GM12878 (cell line): ENCODE measurements around the gene CATSPERD. TPM values are rescaled to one million over a fixed set of nuclear protein-coding genes. Genes with fewer than 3 reads are reported as not detected.

Experiments
- E2F4 ChIP-seq: IDR thresholded peaks from 2 replicates; pipeline ENCODE4 v1.6.1; 2012; ENCODE audit warnings: low read depth, low read length, improper control_type of control experiment
- EP300 ChIP-seq, 2 experiments: fragments of 150-350 bp in 1 of 2; IDR thresholded peaks; 2 replicates each; pipeline ENCODE4 v1.6.1; 2011 to 2012; ENCODE audit warnings: low read depth in 2 of 2, low read length in 2 of 2, borderline replicate concordance in 1 of 2, improper control_type of control experiment in 1 of 2, inconsistent platforms in 1 of 2; ENCODE audit not compliant: control insufficient read depth in 1 of 2
- EZH2 ChIP-seq: IDR thresholded peaks from 2 replicates; pipeline ENCODE4 v1.6.1; 2012; ENCODE audit warnings: low read depth, mild to moderate bottlenecking, control low read depth, inconsistent platforms, low read length, borderline replicate concordance; ENCODE audit not compliant: control insufficient read depth
- GABPA ChIP-seq: IDR thresholded peaks from 2 replicates; pipeline ENCODE4 v1.6.1; 2014; ENCODE audit warnings: antibody characterized with exemption, low read depth, mild to moderate bottlenecking, inconsistent platforms
- HCFC1 ChIP-seq: fragments of 150-350 bp; IDR thresholded peaks from 2 replicates; pipeline ENCODE4 v1.6.1; 2014; ENCODE audit warnings: low read length
- HDAC6 ChIP-seq: fragments of 200-600 bp; sonication (generic); IDR thresholded peaks from one replicate; pipeline ENCODE4 v1.8.0; 2017; ENCODE audit warnings: antibody characterized with exemption; ENCODE audit not compliant: unreplicated experiment
- KAT2A ChIP-seq: conservative IDR thresholded peaks from 2 replicates; pipeline ENCODE4 v1.6.1; 2011; ENCODE audit warnings: low read depth, low read length; ENCODE audit not compliant: control insufficient read depth
- NR2C1 ChIP-seq: fragments of 450-650 bp; IDR thresholded peaks from 2 replicates; pipeline ENCODE4 v1.6.1; 2017; ENCODE audit warnings: antibody characterized with exemption, mild to moderate bottlenecking, moderate library complexity
- PAX5 ChIP-seq: IDR thresholded peaks from 2 replicates; pipeline ENCODE4 v1.6.1; 2011; ENCODE audit warnings: low read depth, low read length, borderline replicate concordance
- PKNOX1 ChIP-seq: fragments of 450-650 bp; IDR thresholded peaks from 2 replicates; pipeline ENCODE4 v1.6.1; 2016; ENCODE audit warnings: mild to moderate bottlenecking
- POLR2AphosphoS2 ChIP-seq: IDR thresholded peaks from 2 replicates; pipeline ENCODE4 v1.6.1; 2011; ENCODE audit warnings: low read depth, mild to moderate bottlenecking, low read length, improper control_type of control experiment, moderate library complexity
- POU2F2 ChIP-seq: IDR thresholded peaks from 3 replicates; pipeline ENCODE4 v1.6.1; 2011; ENCODE audit warnings: low read depth, mild to moderate bottlenecking, low read length, borderline replicate concordance
- RCOR1 ChIP-seq: conservative IDR thresholded peaks from 2 replicates; pipeline ENCODE4 v1.6.1; 2012; ENCODE audit warnings: low read depth, low read length, improper control_type of control experiment
- RELA ChIP-seq: fragments of 450-650 bp; IDR thresholded peaks from 2 replicates; pipeline ENCODE4 v1.8.0; 2014; ENCODE audit warnings: borderline replicate concordance; ENCODE audit not compliant: partially characterized antibody
- TCF12 ChIP-seq: IDR thresholded peaks from 2 replicates; pipeline ENCODE4 v1.6.1; 2011; ENCODE audit warnings: low read depth, mild to moderate bottlenecking, low read length
- ZZZ3 ChIP-seq: IDR thresholded peaks from 2 replicates; pipeline ENCODE4 v1.6.1; 2011; ENCODE audit warnings: low read depth; ENCODE audit not compliant: control insufficient read depth, insufficient read length
- polyA plus RNA-seq, 11 experiments: library from polyadenylated mRNA; depleted of rRNA in 4 of 11; unstranded in 6 of 11; stranded (reverse) in 5 of 11; fragments of >200 nt; fragmentation: Nextera tagmentation in 4 of 11; fragmentation: Illumina TruSeq in 1 of 11; extraction: Ambion mirVana in 4 of 11; extraction: Trizol in 1 of 11; gene quantifications; 1 replicate in 1 of 11; 2 replicates in 10 of 11; pipeline versions ENCODE4 v1.2.1 to v1.2.3, GENCODE V29; 2011 to 2016; ENCODE audit warnings: inconsistent platforms in 2 of 11, missing spikeins in 2 of 11, low read depth in 1 of 11
- total RNA-seq, 4 experiments: library from RNA; depleted of rRNA in 3 of 4; stranded (reverse); fragments of >200 nt in 3 of 4; fragmentation: Illumina TruSeq in 1 of 4; extraction: Trizol in 1 of 4; gene quantifications; 2 replicates each; pipeline versions ENCODE4 v1.2.1 to v1.2.3, GENCODE V29; 2013 to 2021
- TF ChIP-seq, protein P1 (sequence below): fragments of 450-650 bp; IDR thresholded peaks from 2 replicates; pipeline ENCODE4 v1.6.1; 2016; ENCODE audit warnings: mild to moderate bottlenecking
- TF ChIP-seq, protein P2 (sequence below): fragments of 450-650 bp; IDR thresholded peaks from 2 replicates; pipeline ENCODE4 v1.6.1; 2017; ENCODE audit warnings: mild to moderate bottlenecking
- TF ChIP-seq, protein P3 (sequence below): IDR thresholded peaks from 2 replicates; pipeline ENCODE4 v1.6.1; 2012; ENCODE audit warnings: low read length, inconsistent platforms

Gene CATSPERD
- total and polyA plus RNA-seq, 10 of the 15 experiments (the other 5 are each of a cell fraction or from before 2014, with no cell fraction given), result 0.02 to 0.38 (median 0.11) TPM; not detected in 5

DNA sequence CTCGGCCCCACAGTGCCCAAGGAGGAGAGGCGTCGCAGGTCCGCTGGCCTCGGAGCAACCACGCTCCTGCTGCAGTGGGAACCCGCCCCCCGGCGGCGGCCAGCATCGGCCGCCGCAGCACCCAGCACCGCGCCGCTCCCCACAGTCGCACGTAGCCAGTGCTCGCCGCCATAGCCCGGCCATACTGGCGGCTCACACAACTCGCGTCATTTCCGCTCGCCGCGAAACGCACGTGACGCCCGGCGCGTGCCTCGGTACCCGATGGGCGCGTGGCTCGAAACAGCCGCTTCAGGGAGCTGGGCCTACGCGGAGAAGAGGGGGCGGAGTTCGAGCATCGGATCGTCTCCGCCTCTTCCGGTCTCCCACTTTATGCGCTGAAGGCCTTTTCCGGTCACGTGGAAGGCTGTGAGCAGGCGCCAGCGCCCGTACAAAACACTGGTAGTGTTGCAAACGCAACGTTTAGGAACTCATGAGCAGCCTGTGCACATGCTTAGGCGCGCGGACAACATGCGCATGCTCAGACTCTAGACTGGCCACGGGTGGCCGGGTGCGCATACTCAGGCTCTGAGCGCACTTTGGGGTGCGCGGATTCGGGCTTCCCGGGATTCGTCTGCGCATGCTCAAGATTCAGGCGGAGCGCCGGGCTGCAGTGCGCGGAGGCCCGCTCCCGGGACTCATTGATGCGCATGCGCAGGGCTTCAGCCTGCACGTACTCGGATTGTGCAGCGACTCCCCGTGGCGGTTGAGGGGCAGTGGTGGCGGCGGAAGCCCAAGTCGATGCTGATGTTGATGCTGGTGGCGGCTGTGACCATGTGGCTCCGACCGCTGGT is at the start of gene CATSPERD, which contains the start of gene LONP1 (continued):
- peak; percentile 37; the same call in 1 of the 2 replicates for TF ChIP-seq PKNOX1
- no peak for TF ChIP-seq HDAC6
- no peak; a peak in 1 of 4 replicates for TF ChIP-seq EP300 (IDR thresholded peaks at IDR 0.05; ENCODE audit: borderline replicate concordance in 1 of 2, control insufficient read depth in 1 of 2, low read depth in 2 of 2, low read length in 2 of 2)
- peak; percentile 75 for TF ChIP-seq E2F4
- TF ChIP-seq, protein P1, sequence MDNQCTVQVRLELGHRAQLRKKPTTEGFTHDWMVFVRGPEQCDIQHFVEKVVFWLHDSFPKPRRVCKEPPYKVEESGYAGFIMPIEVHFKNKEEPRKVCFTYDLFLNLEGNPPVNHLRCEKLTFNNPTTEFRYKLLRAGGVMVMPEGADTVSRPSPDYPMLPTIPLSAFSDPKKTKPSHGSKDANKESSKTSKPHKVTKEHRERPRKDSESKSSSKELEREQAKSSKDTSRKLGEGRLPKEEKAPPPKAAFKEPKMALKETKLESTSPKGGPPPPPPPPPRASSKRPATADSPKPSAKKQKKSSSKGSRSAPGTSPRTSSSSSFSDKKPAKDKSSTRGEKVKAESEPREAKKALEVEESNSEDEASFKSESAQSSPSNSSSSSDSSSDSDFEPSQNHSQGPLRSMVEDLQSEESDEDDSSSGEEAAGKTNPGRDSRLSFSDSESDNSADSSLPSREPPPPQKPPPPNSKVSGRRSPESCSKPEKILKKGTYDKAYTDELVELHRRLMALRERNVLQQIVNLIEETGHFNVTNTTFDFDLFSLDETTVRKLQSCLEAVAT, result no peak
- no peak for TF ChIP-seq ZZZ3
- TF ChIP-seq, protein P2, sequence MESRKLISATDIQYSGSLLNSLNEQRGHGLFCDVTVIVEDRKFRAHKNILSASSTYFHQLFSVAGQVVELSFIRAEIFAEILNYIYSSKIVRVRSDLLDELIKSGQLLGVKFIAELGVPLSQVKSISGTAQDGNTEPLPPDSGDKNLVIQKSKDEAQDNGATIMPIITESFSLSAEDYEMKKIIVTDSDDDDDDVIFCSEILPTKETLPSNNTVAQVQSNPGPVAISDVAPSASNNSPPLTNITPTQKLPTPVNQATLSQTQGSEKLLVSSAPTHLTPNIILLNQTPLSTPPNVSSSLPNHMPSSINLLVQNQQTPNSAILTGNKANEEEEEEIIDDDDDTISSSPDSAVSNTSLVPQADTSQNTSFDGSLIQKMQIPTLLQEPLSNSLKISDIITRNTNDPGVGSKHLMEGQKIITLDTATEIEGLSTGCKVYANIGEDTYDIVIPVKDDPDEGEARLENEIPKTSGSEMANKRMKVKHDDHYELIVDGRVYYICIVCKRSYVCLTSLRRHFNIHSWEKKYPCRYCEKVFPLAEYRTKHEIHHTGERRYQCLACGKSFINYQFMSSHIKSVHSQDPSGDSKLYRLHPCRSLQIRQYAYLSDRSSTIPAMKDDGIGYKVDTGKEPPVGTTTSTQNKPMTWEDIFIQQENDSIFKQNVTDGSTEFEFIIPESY, result no peak
- TF ChIP-seq KAT2A, result no peak
- TF ChIP-seq GABPA, result peak; percentile 89
- TF ChIP-seq RELA, result peak; percentile 26
- peak; percentile 54; the same call in 1 of the 2 replicates for TF ChIP-seq NR2C1
- TF ChIP-seq PAX5, result peak; percentile 9; the same call in 1 of the 2 replicates
- TF ChIP-seq, protein P3, sequence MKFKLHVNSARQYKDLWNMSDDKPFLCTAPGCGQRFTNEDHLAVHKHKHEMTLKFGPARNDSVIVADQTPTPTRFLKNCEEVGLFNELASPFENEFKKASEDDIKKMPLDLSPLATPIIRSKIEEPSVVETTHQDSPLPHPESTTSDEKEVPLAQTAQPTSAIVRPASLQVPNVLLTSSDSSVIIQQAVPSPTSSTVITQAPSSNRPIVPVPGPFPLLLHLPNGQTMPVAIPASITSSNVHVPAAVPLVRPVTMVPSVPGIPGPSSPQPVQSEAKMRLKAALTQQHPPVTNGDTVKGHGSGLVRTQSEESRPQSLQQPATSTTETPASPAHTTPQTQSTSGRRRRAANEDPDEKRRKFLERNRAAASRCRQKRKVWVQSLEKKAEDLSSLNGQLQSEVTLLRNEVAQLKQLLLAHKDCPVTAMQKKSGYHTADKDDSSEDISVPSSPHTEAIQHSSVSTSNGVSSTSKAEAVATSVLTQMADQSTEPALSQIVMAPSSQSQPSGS, result no peak
- peak; percentile 75 for TF ChIP-seq HCFC1
- TF ChIP-seq POLR2AphosphoS2, result peak; percentile 49; the same call in 1 of the 2 replicates
- TF ChIP-seq TCF12, result 0 out of 2 replicates have a peak, but pooled peaks have one; percentile 60
- no peak for TF ChIP-seq EZH2
- TF ChIP-seq RCOR1, result no peak
- TF ChIP-seq POU2F2, result peak; percentile 22; the same call in 1 of the 3 replicates
